ENCODE data around the gene PDK4.
"Not testable (repeated sequence)": the region's sequence is repeated elsewhere in the genome, so short reads cannot be mapped to it uniquely, and the experiment has no call there.

Gene PDK4

GRCh38 chr7:95596198-95597063 is at the start of gene PDK4:
Gene PDK4, minus strand, starts transcription at chr7:95596516. Its CDS starts 223 bp downstream, at chr7:95596293.
- peak; percentile 89 for DNase-seq

GRCh38 chr7:95642173-95642572 is 45.9 kb upstream of the PDK4 start:
- no peak for DNase-seq

GRCh38 chr7:95636140-95636940 is 40.0 kb upstream of the PDK4 start:
- DNase-seq = no peak

GRCh38 chr7:95632609-95633008 is 36.3 kb upstream of the PDK4 start:
- DNase-seq = no peak

GRCh38 chr7:95631527-95631926 is 35.2 kb upstream of the PDK4 start:
- no peak for DNase-seq

GRCh38 chr7:95630702-95631458 is 34.6 kb upstream of the PDK4 start:
- DNase-seq = no peak

GRCh38 chr7:95628831-95629439 is 32.6 kb upstream of the PDK4 start:
- DNase-seq = no peak

- no peak for DNase-seq
Observed at GRCh38 chr7:95623788-95624187, 27.5 kb upstream of the PDK4 start.

GRCh38 chr7:95622859-95623258 is 26.5 kb upstream of the PDK4 start:
- DNase-seq = no peak

- DNase-seq = no peak
Observed at GRCh38 chr7:95622001-95622549, 25.8 kb upstream of the PDK4 start.

- DNase-seq = no peak
Observed at GRCh38 chr7:95621404-95621803, 25.1 kb upstream of the PDK4 start.

GRCh38 chr7:95620631-95621030 is 24.3 kb upstream of the PDK4 start:
- no peak for DNase-seq

- DNase-seq = no peak
Observed at GRCh38 chr7:95619921-95620320, 23.6 kb upstream of the PDK4 start.

GRCh38 chr7:95619517-95619916 is 23.2 kb upstream of the PDK4 start:
- DNase-seq = no peak

GRCh38 chr7:95614442-95614940 is 18.2 kb upstream of the PDK4 start:
- DNase-seq = no peak

- DNase-seq = no peak
Observed at GRCh38 chr7:95611224-95611623, 14.9 kb upstream of the PDK4 start.

- DNase-seq = no peak
Observed at GRCh38 chr7:95609277-95609971, 13.1 kb upstream of the PDK4 start.

GRCh38 chr7:95608359-95609173 is 12.2 kb upstream of the PDK4 start:
- peak; percentile 89 for DNase-seq

GRCh38 chr7:95607561-95607960 is 11.2 kb upstream of the PDK4 start:
- DNase-seq = no peak

GRCh38 chr7:95605275-95605674 is 9.0 kb upstream of the PDK4 start:
- no peak for DNase-seq

GRCh38 chr7:95604811-95605210 is 8.5 kb upstream of the PDK4 start:
- not testable (repeated sequence) for DNase-seq
